Activated naive CD8-positive, alpha-beta T cell (primary cell): ENCODE data around the gene THOP1.

ENCODE experiments used
- H3K27ac Mint-ChIP-seq: one replicate; pipeline ENCODE4 v1.8.0; 2021; ENCODE audit warnings: mixed read lengths
- H3K27me3 Mint-ChIP-seq: one replicate; pipeline ENCODE4 v1.8.0; 2021; ENCODE audit warnings: mixed read lengths
- H3K36me3 Mint-ChIP-seq: one replicate; pipeline ENCODE4 v1.8.0; 2021; ENCODE audit warnings: mixed read lengths
- H3K4me1 Mint-ChIP-seq: one replicate; pipeline ENCODE4 v1.8.0; 2021; ENCODE audit warnings: low read depth, mixed read lengths
- H3K4me3 Mint-ChIP-seq: one replicate; pipeline ENCODE4 v1.8.0; 2021; ENCODE audit warnings: mild to moderate bottlenecking, mixed read lengths
- H3K9me3 Mint-ChIP-seq: one replicate; pipeline ENCODE4 v1.8.0; 2021; ENCODE audit warnings: low read depth, mixed read lengths

Gene THOP1

DNA sequence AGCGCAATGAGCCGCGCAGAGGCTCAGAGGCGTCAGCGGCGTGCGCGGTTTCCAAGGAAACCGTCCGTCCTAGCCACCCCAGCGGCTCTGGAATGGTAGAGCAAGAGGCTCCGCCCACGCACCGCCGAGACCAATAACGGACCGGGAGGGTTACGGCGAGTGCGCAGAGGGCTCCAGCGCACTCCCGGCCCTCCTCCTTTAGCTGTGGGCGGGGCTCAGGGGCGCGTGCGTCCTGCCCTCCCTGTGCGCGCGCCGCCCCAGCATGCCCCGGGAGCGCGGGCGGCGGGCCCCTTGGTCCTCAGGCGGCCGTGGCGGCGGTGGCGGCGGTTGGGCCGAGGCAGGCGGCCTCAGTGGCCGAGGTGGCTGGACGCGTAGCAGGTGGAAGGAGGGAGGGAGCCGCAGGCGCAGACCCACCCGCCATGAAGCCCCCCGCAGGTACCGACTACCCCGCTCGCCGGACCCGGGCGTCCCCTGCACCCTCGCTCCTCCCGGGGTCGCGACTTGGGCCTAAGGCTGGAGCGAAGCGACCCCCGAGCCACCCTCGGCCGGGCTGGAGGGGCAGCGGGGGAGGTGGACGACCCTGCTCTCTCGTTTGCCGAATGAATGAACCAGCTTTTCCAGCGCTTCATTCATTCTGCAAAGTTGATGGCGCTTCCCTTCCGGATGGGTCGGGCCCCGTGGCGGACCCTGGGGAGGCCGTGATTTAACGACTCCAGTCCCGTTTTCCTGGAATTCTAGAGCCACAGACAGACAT lies at the start of gene THOP1:
THOP1 (plus strand) TSS at position 260 of the 754 bp plus-strand sequence; CDS start at position 420, 160 bp downstream.
- no peaks in the 10 kb centered on the region for H3K36me3 Mint-ChIP-seq
- peak within 1 kb of the TSS; percentile 95 for H3K4me3 Mint-ChIP-seq
- H3K9me3 Mint-ChIP-seq = no peaks in the 10 kb centered on the region
- H3K27me3 Mint-ChIP-seq = no peaks in the 10 kb centered on the region
- peaks cover 52% of the 10 kb centered on the region for H3K4me1 Mint-ChIP-seq
- peak within 1 kb of the TSS; percentile 81 for H3K27ac Mint-ChIP-seq

DNA sequence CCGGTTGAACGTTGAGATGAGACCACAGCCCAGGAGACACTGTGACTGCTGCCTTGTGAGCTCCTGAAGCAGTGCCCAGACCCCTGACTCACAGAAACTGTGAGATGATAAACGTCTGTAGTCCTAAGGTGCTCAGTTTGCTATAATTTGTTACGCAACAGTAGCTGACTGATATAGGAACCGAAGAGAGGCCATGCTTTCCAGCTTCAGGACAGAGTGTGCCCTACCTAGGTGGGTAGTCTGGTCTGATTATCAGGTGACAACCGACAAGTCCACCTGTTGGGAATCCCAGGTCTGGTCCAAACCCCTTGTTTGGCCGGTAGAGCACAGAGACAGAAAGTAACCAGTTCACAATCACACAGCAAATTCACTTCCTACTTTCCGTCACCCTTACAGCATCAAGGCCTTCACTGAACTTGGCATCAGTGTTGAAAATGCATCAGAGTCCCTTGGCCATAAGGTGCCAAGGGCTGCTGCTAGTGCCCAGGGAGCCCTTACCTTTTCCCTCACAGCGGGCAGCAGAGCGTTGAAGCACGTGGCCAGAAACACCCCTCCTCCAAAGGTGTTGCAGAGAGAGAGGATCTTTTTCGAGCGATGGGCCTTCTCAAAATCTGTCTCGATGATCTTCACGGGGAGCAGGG lies 48.6 kb upstream of the THOP1 start:
- H3K36me3 Mint-ChIP-seq = peaks cover 10% of the 10 kb centered on the region
- H3K4me3 Mint-ChIP-seq = peak overlapping the region; percentile 13
- peaks cover 22% of the 10 kb centered on the region for H3K4me1 Mint-ChIP-seq
- peaks cover 3% of the 10 kb centered on the region for H3K27me3 Mint-ChIP-seq
- H3K9me3 Mint-ChIP-seq = no peaks in the 10 kb centered on the region
- peak overlapping the region; percentile 23 for H3K27ac Mint-ChIP-seq

DNA sequence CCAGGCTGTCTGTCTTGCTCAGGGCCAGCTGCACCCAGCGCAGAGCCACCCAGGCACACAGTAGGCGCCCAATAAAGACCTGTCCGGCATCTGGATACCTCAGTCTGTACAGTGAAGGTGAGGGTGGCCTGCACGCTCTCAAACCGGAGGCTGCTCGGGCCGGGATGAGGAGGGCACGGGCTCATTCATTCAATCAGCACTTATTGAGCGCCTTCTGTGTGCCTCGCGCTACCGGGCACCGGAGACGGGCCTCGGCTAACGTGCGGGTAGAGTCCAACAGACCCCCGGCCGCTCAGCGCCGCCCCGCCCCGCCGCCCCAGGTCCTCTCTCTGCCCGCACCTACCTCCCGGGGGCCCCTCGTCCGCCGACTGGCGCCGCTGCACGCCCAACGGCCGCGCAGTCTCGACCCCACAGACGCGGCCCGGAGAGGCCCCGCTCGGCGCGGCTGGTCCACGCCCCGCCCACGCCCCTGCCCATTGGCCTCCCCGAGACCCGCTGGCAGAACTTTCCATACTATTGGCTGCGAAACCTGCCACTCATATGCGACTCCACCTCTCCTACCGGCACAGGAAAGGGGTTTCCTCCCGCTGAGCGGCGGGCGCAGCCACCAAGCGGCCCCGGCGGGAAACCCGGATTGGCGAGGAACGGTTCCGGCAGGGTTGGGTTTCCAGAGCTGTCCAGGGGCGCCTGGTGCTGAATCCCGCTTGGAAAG lies 45.5 kb upstream of the THOP1 start, which contains the start of gene SLC39A3:
SLC39A3 (minus strand) TSS at position 416 of the 712 bp plus-strand sequence. CDS start 2,760 bp downstream, outside the sequence.
- Mint-ChIP-seq H3K4me3 (peak within 1 kb of the TSS; percentile 94), H3K27me3 (peaks cover 11% of the 10 kb centered on the region), H3K36me3 (peaks cover 6% of the 10 kb centered on the region), H3K27ac (no peak within 1 kb of the TSS), H3K9me3 (no peaks in the 10 kb centered on the region), H3K4me1 (peaks cover 20% of the 10 kb centered on the region)

DNA sequence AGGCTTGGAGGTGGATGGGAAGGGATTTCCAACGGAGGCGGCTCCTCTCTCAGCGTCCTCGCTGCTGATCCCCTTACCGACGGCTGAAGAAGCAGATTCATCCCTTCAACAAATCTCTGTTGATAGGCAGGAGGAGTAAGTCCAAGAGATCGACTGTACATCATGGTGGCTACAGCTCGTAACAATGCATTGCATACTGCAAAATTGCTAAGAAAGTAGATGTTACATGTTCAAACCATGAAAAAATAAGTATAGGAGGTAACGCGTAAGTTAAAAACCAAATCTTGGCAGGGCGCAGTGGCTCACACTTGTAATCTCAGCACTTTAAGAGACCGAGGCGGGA lies 45.0 kb upstream of the THOP1 start:
- peaks cover 6% of the 10 kb centered on the region for H3K36me3 Mint-ChIP-seq
- no peak overlapping the region for H3K27ac Mint-ChIP-seq
- peaks cover 11% of the 10 kb centered on the region for H3K27me3 Mint-ChIP-seq
- H3K9me3 Mint-ChIP-seq = no peaks in the 10 kb centered on the region
- peaks cover 20% of the 10 kb centered on the region for H3K4me1 Mint-ChIP-seq
- peak overlapping the region; percentile 94 for H3K4me3 Mint-ChIP-seq

DNA sequence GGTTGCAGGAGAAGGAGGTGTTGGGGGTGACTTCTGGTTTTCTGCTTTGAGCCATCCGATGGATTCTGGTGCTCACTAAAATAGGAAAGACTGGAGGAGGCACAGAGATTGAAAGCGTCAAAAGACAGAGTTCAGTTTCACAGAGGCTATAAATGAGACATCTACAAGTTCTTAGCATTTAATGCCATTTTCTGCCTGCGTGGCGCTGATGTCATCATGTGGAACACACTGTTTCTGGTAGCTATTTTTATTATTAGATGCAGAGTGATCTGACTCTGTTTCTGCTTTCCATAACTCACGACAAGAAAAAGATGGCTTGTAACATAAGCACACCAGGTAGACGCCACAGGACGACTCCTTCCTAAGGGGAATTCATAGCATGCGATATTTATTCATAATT lies 42.2 kb upstream of the THOP1 start:
- Mint-ChIP-seq H3K9me3 (no peaks in the 10 kb centered on the region), H3K27ac (no peak overlapping the region), H3K4me3 (no peak overlapping the region), H3K4me1 (peaks cover 12% of the 10 kb centered on the region), H3K27me3 (peaks cover 11% of the 10 kb centered on the region), H3K36me3 (no peaks in the 10 kb centered on the region)

DNA sequence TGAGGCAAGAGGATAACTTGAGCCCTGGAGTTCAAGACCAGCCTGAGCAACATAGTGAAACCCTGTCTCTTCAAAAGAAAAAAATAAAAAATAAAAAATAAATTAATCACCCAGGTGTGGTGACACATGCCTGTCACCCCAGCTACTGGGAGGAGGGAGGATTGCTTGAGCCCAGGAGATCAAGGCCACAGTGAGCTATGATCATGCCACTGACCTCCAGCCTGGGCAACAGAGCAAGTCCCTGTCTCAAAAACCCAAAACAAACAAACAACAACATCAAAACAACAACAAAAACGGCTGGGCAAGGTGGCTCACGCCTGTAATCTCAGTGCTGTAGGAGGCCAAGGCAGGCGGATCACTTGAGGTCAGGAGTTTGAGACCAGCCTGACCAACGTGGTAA lies 41.2 kb upstream of the THOP1 start:
- H3K36me3 Mint-ChIP-seq = no peaks in the 10 kb centered on the region
- peaks cover 6% of the 10 kb centered on the region for H3K4me1 Mint-ChIP-seq
- H3K4me3 Mint-ChIP-seq = no peak overlapping the region
- H3K27me3 Mint-ChIP-seq = peaks cover 11% of the 10 kb centered on the region
- H3K27ac Mint-ChIP-seq = no peak overlapping the region
- no peaks in the 10 kb centered on the region for H3K9me3 Mint-ChIP-seq

DNA sequence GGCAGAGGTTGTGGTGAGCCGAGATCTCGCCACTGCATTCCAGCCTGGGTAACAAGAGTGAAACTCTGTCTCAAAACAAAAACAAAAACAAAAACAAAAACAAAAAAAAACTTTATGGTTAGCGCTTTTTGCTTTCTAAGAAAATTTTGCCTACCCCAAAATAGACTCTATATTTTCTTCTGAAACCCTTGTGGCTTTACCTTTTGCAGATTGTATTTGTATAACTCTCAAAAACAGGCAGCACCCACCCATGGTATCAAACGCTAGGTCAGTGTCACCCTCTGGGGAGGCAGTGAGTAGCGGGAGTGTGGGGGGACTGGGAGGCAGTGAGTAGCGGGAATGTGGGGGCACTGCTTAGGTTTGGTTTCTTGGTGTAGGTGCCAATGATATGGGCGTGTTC lies 38.0 kb upstream of the THOP1 start:
- Mint-ChIP-seq H3K9me3 (no peaks in the 10 kb centered on the region), H3K27ac (no peak overlapping the region), H3K27me3 (peaks cover 5% of the 10 kb centered on the region), H3K4me3 (no peak overlapping the region), H3K4me1 (no peaks in the 10 kb centered on the region), H3K36me3 (no peaks in the 10 kb centered on the region)

DNA sequence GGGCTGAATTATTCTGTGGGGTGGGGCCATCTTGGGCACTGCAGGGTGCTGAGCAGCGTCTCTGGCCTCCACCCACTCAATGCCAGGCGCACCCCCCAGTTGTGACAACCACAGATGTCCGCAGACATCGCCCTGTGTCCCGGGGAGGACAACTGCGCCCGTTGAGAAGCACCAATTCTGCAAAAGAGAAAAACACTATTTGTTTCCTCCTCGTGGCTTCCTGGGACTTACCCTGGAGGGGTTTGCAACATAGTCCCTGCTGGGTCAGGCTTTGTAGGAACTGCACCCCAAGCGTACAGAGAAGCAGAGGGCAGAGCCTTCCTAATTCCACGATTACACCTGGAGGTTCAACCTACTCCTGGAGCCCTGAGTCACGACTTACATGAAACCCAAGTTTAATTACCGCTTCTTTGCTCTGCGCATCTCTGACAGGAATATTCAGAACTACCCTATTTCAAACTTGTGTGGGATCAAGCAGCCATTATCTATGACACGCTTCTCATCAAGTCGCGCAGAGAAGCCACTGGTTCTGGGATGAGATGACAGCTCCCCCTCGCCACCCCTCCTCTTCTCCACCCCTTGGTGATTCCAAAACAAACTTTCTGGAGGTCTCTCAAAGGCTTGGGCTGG lies 34.4 kb upstream of the THOP1 start:
- H3K27ac Mint-ChIP-seq = no peak overlapping the region
- no peaks in the 10 kb centered on the region for H3K4me1 Mint-ChIP-seq
- H3K4me3 Mint-ChIP-seq = no peak overlapping the region
- H3K36me3 Mint-ChIP-seq = no peaks in the 10 kb centered on the region
- no peaks in the 10 kb centered on the region for H3K9me3 Mint-ChIP-seq
- no peaks in the 10 kb centered on the region for H3K27me3 Mint-ChIP-seq

DNA sequence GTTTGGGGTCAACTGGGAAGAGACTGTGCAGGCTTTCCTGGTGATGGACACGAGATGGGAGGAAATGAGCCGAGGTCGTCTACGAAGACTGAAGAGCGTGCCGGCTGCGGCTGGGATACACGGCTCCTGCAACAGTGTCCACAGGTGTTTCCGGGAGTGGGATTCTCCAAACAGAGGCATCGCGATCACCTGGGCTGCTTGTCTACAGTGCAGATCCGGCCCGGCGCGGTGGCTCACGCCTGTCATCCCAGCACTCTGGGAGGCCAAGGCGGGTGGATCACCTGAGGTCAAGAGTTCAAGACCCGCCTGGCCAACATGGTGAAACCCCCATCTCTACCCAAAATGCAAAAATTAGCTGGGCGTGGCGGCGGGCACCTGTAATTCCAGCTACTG lies 33.9 kb upstream of the THOP1 start:
- Mint-ChIP-seq H3K4me1 (no peaks in the 10 kb centered on the region), H3K36me3 (no peaks in the 10 kb centered on the region), H3K4me3 (no peak overlapping the region), H3K27me3 (no peaks in the 10 kb centered on the region), H3K27ac (no peak overlapping the region), H3K9me3 (no peaks in the 10 kb centered on the region)

DNA sequence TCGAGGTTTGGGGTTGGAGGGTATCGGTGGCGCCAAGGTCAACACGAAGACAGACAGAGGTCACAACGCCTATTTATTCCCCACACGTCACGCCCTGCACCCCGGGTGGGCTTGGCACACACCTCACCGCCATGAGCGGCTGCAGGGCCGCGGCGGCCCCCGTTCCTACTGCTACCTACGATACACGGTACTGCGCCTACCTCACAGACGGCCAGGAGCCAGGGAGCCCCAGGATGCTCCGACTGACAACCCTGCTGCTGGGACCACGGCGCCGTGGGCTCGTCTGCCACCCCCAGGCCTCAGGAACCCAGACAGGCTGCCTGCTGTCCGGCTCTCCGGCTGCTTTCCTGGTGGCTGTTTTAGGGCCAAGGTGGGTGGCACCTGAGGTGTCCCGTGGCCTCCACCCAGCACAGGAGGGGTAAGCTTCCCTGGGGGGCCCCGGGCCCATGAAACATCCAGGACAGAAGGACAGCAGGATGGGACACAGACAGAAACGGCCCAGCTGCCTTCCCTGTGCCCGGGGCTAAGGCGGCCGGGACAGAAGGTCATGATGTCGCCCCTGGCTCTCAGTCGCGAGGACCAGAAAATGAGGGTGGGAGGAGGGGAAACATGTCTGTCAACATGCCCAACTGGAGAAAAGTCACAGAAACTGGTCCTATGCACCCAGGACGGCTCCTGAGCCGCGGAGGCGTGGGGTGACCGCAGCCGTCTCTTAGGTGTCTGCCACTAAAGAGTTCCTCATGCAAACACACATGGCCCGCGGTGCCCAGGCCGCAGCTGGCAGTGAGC lies 30.4 kb upstream of the THOP1 start:
- H3K4me3 Mint-ChIP-seq = no peak overlapping the region
- no peak overlapping the region for H3K27ac Mint-ChIP-seq
- H3K36me3 Mint-ChIP-seq = no peaks in the 10 kb centered on the region
- no peaks in the 10 kb centered on the region for H3K9me3 Mint-ChIP-seq
- H3K27me3 Mint-ChIP-seq = no peaks in the 10 kb centered on the region
- peaks cover 2% of the 10 kb centered on the region for H3K4me1 Mint-ChIP-seq

DNA sequence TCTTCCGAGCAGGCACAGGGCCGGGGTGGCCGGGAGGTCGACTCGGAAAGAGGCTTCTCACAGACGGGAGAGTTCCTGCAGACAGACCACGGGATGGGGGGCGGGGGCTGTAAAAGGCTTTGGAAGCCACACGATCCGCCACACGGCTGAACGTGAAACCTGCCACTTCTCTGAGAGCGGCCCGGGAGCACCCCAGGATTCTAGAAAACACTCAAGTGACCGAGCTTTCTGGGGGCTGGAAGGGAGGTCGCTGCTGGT lies 29.9 kb upstream of the THOP1 start:
- no peaks in the 10 kb centered on the region for H3K9me3 Mint-ChIP-seq
- H3K4me1 Mint-ChIP-seq = peaks cover 2% of the 10 kb centered on the region
- H3K36me3 Mint-ChIP-seq = no peaks in the 10 kb centered on the region
- H3K4me3 Mint-ChIP-seq = no peak overlapping the region
- H3K27me3 Mint-ChIP-seq = no peaks in the 10 kb centered on the region
- H3K27ac Mint-ChIP-seq = no peak overlapping the region

DNA sequence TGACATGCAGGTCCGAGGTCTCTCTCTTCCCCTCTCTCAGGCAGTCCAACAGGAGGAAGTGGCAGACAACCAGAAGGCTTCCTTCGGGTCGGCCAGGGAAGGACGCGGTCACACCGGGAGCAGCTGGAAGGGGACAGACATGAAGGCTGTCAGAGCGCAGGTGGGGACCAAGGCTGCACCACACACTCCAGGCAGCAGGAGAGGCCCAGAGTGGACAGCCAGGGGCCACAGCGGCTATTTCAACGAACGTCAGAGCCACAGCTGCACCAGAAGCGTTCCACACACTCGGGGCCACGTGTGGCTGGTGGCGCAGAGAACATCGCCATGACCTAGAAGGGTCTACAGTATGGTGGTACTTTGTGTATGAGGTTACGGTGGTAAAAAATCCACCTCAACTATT lies 29.5 kb upstream of the THOP1 start:
- H3K4me3 Mint-ChIP-seq = no peak overlapping the region
- H3K4me1 Mint-ChIP-seq = peaks cover 2% of the 10 kb centered on the region
- no peaks in the 10 kb centered on the region for H3K27me3 Mint-ChIP-seq
- no peak overlapping the region for H3K27ac Mint-ChIP-seq
- no peaks in the 10 kb centered on the region for H3K36me3 Mint-ChIP-seq
- no peaks in the 10 kb centered on the region for H3K9me3 Mint-ChIP-seq

DNA sequence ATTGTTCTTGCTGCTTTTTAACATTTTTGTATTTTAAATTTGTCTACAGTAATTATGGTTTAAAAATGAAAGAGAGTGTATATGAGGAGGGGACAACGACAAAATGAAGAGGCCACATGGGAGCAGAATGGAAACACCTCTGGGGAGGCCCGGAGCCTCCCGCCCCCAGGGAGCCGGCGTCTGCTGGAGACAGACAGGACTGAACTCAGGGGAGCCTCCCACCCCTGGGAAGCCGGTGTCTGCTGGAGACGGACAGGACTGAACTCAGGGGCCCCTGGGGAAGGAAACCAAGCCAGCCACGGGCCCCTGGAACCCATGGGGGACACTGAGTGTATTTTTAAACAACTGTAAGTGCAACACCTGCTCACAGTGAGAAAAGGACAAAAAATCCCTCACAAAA lies 28.8 kb upstream of the THOP1 start:
- Mint-ChIP-seq H3K36me3 (no peaks in the 10 kb centered on the region), H3K4me1 (peaks cover 2% of the 10 kb centered on the region), H3K4me3 (no peak overlapping the region), H3K27ac (no peak overlapping the region), H3K9me3 (no peaks in the 10 kb centered on the region), H3K27me3 (no peaks in the 10 kb centered on the region)

DNA sequence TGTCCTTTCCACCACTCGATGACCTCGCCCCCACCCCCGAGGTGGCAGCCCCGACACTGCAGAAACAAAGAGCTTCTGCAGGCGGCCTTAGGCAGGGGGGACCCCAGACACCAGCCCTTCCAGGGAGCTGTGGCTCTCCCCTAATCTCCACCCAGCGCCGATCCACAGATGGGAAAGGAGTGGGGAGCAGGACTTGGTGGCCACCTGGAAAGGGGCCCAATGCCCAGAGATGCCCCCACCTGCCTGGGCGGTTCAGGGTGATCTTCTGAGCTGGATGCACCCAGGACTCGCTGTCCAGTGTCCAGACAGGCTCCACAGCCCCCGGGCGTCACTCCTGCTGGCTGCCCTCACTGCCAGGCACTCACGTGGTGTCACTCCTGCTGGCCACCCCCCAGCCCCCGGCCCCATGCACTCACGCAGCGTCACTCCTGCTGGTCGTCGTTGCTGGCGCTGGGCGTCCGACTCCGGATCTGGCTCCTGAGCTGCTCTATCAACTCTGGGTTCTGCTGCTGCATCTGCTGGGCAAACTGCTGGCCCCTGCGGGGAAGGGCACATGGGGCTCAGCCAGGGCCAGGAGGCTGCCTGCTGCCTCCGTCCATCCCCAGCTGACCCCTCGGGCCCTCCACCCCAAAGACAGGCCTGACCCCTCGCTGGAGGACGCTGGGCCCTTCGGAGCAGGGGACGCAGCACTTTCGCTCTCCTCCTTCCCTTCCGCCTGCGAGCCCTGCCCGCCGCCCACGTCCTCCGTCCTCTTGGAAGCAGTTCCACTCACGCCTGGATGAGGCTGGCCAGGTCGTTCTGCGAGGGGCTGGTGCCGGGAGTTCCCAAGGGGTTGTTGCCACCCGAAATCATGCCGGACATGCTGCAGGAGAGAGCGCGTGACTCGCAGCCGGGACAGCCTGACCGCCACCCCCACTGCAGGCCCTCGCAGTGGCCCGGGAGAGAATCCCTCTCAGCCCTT lies 28.1 kb upstream of the THOP1 start:
- H3K4me3 Mint-ChIP-seq = no peak overlapping the region

More for the DNA sequence above, 28.1 kb upstream of the THOP1 start:
- Mint-ChIP-seq H3K4me1 (peaks cover 2% of the 10 kb centered on the region), H3K27me3 (no peaks in the 10 kb centered on the region), H3K9me3 (no peaks in the 10 kb centered on the region), H3K27ac (no peak overlapping the region), H3K36me3 (no peaks in the 10 kb centered on the region)
